Measurements from ENCODE around the gene SH3D21. TPM values are rescaled to one million over a fixed set of nuclear protein-coding genes. Genes with fewer than 3 reads are reported as not detected.

The SH3D21 gene
- total RNA-seq, 1 experiment from 2014 or later, result 18.3 TPM

DNA sequence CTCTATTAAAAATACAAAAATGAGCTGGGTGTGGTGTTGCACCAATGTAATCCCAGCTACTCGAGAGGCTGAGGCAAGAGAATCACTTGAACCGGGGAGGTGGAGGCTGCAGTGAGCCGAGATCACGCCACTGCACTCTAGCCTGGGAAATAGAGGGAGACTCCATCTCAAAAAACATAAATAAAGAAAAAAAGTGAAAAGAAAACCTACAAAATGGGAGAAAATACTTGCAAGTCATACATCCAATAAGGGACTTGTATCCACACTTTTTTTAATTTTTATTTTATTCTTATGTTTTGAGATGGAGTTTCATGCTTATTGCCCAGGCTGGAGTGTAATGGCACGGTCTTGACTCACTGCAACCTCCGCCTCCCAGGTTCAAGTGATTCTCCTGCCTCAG is 29.5 kb upstream of the SH3D21 start:
- Histone ChIP-seq H3K18ac (ENCODE audit: insufficient read length, low read depth, low read length) (no peak overlapping the region), H3K9ac (ENCODE audit: extremely low read depth, insufficient read length, low read length) (no peak overlapping the region), H2AK5ac (ENCODE audit: insufficient read length, low read length) (no peak overlapping the region), H3T11ph (ENCODE audit: low read length) (no peak overlapping the region), H3K23me2 (ENCODE audit: insufficient read length, low read depth, low read length, poor library complexity, severe bottlenecking) (no peaks in the 10 kb centered on the region), H4K91ac (ENCODE audit: insufficient read length, low read depth, low read length) (no peak overlapping the region), H2BK12ac (ENCODE audit: insufficient read length, low read depth, low read length) (no peak overlapping the region), H3K4ac (ENCODE audit: low read depth, low read length) (no peak overlapping the region), H3K4me2 (ENCODE audit: insufficient read depth, insufficient read length, low read length) (no peak overlapping the region), H3K56ac (ENCODE audit: insufficient read length, low read depth, low read length) (no peak overlapping the region), H3K4me1 (ENCODE audit: insufficient read depth, low read length) (no peaks in the 10 kb centered on the region), H4K8ac (replicated peaks; ENCODE audit: insufficient read length, low read depth, low read length) (no peak overlapping the region), H4K20me1 (ENCODE audit: control insufficient read depth, insufficient read depth, insufficient read length) (no peaks in the 10 kb centered on the region), H2BK5ac (ENCODE audit: insufficient read length, low read length) (no peak overlapping the region), H3K23ac (ENCODE audit: insufficient read length, low read depth, low read length) (no peak overlapping the region), H3K9me3 (ENCODE audit: control insufficient read depth, low read depth, low read length) (no peaks in the 10 kb centered on the region), H4K5ac (ENCODE audit: insufficient read length, low read depth, low read length) (no peak overlapping the region), H2BK120ac (ENCODE audit: low read depth, low read length, poor library complexity, severe bottlenecking) (no peak overlapping the region), H3K27me3 (ENCODE audit: insufficient read depth, low read length) (no peaks in the 10 kb centered on the region), H3K79me2 (ENCODE audit: insufficient read depth, low read length) (peaks cover 2% of the 10 kb centered on the region; the same call in 1 of the 2 replicates), H3K27ac (ENCODE audit: insufficient read length, low read depth, low read length) (no peak overlapping the region), H3K79me1 (ENCODE audit: insufficient read depth, low read depth, low read length, poor library complexity, severe bottlenecking) (peaks cover 14% of the 10 kb centered on the region), H2BK15ac (ENCODE audit: low read depth, low read length) (no peak overlapping the region), H2AFZ (ENCODE audit: low read length) (no peak overlapping the region), H3K14ac (ENCODE audit: insufficient read depth, low read length) (no peak overlapping the region), H2BK20ac (ENCODE audit: low read depth, low read length, poor library complexity, severe bottlenecking) (no peak overlapping the region)
- no peaks in the 10 kb centered on the region for H3K9me3 Mint-ChIP-seq
- H3K27ac Mint-ChIP-seq, result no peak overlapping the region
- whole genome bisulfite sequencing (ENCODE audit: extremely low coverage, insufficient read length, low lambda C conversion rate), result no CpG with 5 or more reads among the region's 6 CpGs
- no peak for DNase-seq
- TF ChIP-seq CTCF (conservative IDR thresholded peaks at IDR 0.05), result no peak
- no peak overlapping the region for H3K4me3 Mint-ChIP-seq
- no peaks in the 10 kb centered on the region for H3K4me1 Mint-ChIP-seq
- no peaks in the 10 kb centered on the region for H3K27me3 Mint-ChIP-seq (ENCODE audit: low read depth)
- H3K36me3 Mint-ChIP-seq (ENCODE audit: insufficient read depth in 1 of 3, low read depth in 3 of 3), result peaks cover 9 to 31% (median 30%) of the 10 kb centered on the region in 3 experiments; a peak in 6 of 7 replicates

Measured in H9 (cell line).